ENCODE data around the gene ZBTB20.

- TF ChIP-seq CTCF (IDR thresholded peaks at IDR 0.05; ENCODE audit: borderline replicate concordance, extremely low read depth, low read length, poor library complexity, severe bottlenecking) (no peak), EZH2 (IDR thresholded peaks at IDR 0.05; ENCODE audit: borderline replicate concordance, low read depth, low read length, severe bottlenecking) (no peak)
Measured at GRCh38 chr3:114600571-114600970, 546.5 kb downstream of the ZBTB20 start.

All from DND-41 (cell line).